H1 (cell line): ENCODE measurements around the gene DCAF17. TPM values are rescaled to one million over a fixed set of nuclear protein-coding genes. Genes with fewer than 3 reads are reported as not detected.

Source experiments
- BRCA1 ChIP-seq: IDR thresholded peaks from 2 replicates; pipeline ENCODE4 v1.6.1; 2012; ENCODE audit warnings: low read depth, low read length, improper control_type of control experiment
- EP300 ChIP-seq, 2 experiments: IDR thresholded peaks; 1 replicate in 1 of 2; 2 replicates in 1 of 2; pipeline ENCODE4 v1.6.1; 2011 to 2012; ENCODE audit warnings: low read depth in 2 of 2, low read length in 2 of 2, mild to moderate bottlenecking in 2 of 2, borderline replicate concordance in 1 of 2, inconsistent platforms in 1 of 2, moderate library complexity in 1 of 2
- SIX5 ChIP-seq: IDR thresholded peaks from 2 replicates; pipeline ENCODE4 v1.6.1; 2011; ENCODE audit warnings: mild to moderate bottlenecking, low read depth, low read length
- polyA plus RNA-seq, 7 experiments: library from polyadenylated mRNA; depleted of rRNA in 3 of 7; stranded (reverse) in 5 of 7; unstranded in 2 of 7; fragments of >200 nt in 5 of 7; fragments of 200-250 nt in 2 of 7; gene quantifications; 1 replicate in 5 of 7; 2 replicates in 1 of 7; 4 replicates in 1 of 7; pipeline versions ENCODE4 v1.2.1 to v1.2.3, GENCODE V29; 2011 to 2013; ENCODE audit warnings: missing spikeins in 2 of 7, mixed read lengths in 2 of 7
- small RNA-seq: library from polyadenylated mRNA; stranded (forward); fragments of <200 nt; extraction: miRNeasy Mini kit (QIAGEN cat#:217004); gene quantifications from one replicate; pipeline ENCODE3, GENCODE V24; 2013; ENCODE audit not compliant: insufficient read depth
- total RNA-seq: library from RNA; stranded (reverse); fragmentation: NEBNext Ultra II Directional; extraction: Animal tissue kit (Norgen Biotek cat#: 25700); gene quantifications from 2 replicates; pipeline ENCODE4 v1.2.1, GENCODE V29; 2021

The DCAF17 gene
- total and polyA plus RNA-seq, 2 of the 8 experiments (the other 6 are each of a cell fraction or from before 2014, with no cell fraction given), result 10.7 to 30.0 TPM

GRCh38 chr2:171533331-171533730 is 99.3 kb downstream of the DCAF17 start (continued):
- TF ChIP-seq EP300 (IDR thresholded peaks at IDR 0.05; ENCODE audit: borderline replicate concordance in 1 of 2, low read depth in 2 of 2, low read length in 2 of 2) (no peak), BRCA1 (no peak), SIX5 (no peak)

Small RNA genes lying within 50 kb of the gene (small RNA-seq; reads per million reads assigned to genes)
- gene AC007969.2, result not detected

Other genes starting within 250 kb of the DCAF17 start
- 72.9 and 79.7 TPM in 2 replicates for gene METTL8, start 236 bp upstream of the DCAF17 start, total RNA-seq
- 10.0 and 17.6 TPM in 2 replicates for gene METTL8, start 236 bp upstream of the DCAF17 start, polyA plus RNA-seq (2011; rRNA removed)
- 12.6 and 14.9 TPM in 2 replicates for gene CYBRD1, start 88.2 kb downstream of the DCAF17 start, total RNA-seq
- gene CYBRD1, start 88.2 kb downstream of the DCAF17 start, polyA plus RNA-seq (2011; rRNA removed), result 9.2 and 10.7 TPM in 2 replicates